Bronchial epithelial cell (primary cell): ENCODE results near the gene CAMK4. TPM values are rescaled to one million over a fixed set of nuclear protein-coding genes. Genes with fewer than 3 reads are reported as not detected.

Source experiments
- DNase-seq: peaks from one replicate; pipeline ENCODE4 v3.0.0-alpha.2; 2010; ENCODE audit warnings: low read depth
- FAIRE-seq: peaks from 2 replicates; lab custom pipeline; 2011; peaks lifted over from hg19 to GRCh38; lab: Jason Lieb, UNC
- H3K27me3 ChIP-seq: 2 replicates; pipeline ENCODE4 v1.5.1; 2011; ENCODE audit warnings: low read length; ENCODE audit not compliant: control insufficient read depth, insufficient read depth
- H3K36me3 ChIP-seq: 2 replicates; pipeline ENCODE4 v1.5.1; 2011; ENCODE audit warnings: low read length; ENCODE audit not compliant: control insufficient read depth, insufficient read depth
- H3K4me3 ChIP-seq: 2 replicates; pipeline ENCODE4 v1.5.1; 2011; ENCODE audit warnings: mild to moderate bottlenecking, low read depth, low read length, control low read depth
- CTCF ChIP-seq: IDR thresholded peaks from 2 replicates; pipeline ENCODE4 v1.5.1; 2011; ENCODE audit warnings: mild to moderate bottlenecking, moderate library complexity, low read length, control low read depth, inconsistent platforms; ENCODE audit not compliant: insufficient read depth, severe bottlenecking
- total RNA-seq: library from RNA; depleted of rRNA; stranded (reverse); fragments of >200 nt; gene quantifications from 2 replicates; pipeline ENCODE4 v1.2.1, GENCODE V29; 2014

CAMK4 gene
- total RNA-seq, 1 donor from 2014 or later, result 0.26 TPM

DNA sequence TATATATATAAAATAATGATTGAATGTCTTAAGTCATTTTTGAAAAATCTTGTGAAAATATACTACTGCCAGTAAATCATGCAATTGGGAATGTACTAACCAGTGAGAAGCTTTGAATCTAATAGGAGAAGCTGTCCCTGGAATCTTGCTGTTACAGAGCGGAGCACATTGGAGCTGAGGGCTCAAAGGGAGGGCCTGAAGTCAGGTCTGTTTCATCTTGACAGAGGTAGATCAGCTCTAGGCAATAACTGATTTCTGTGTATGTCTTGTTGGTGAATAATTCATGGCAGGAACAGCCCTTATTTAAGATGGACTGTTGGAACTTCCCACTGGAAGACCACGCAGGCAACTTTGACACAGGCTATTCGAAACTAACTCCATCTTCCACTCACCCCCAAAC, 17.5 kb downstream of the CAMK4 start:
- H3K36me3 ChIP-seq, result no peaks in the 10 kb centered on the region
- no peak for TF ChIP-seq CTCF

DNA sequence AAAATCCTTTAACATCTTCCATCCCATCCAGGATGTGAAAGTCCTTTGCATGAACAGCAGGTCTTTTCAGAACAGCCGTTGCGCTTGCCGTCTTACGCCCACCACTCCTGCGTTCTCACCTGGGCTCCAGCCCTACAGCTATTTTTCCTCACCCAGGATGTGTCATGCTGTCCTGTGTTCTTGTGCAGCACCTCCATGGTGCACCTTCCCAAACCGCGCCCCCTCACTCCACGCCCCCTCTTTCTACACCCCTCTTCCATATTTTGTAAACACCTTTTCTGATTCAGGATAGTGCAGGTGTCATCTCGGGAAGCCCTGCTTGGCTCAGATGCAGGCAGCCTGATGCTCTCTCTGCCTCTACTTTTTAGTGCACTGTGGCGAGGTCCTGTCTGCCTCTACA, 18.4 kb downstream of the CAMK4 start:
- no peaks in the 10 kb centered on the region for H3K36me3 ChIP-seq
- FAIRE-seq (no peak), DNase-seq (no peak)
- H3K27me3 ChIP-seq, result no peaks in the 10 kb centered on the region
- no peak overlapping the region for H3K4me3 ChIP-seq
- no peak for TF ChIP-seq CTCF

More for the DNA sequence above, 17.5 kb downstream of the CAMK4 start:
- FAIRE-seq (no peak), DNase-seq (no peak)
- Histone ChIP-seq H3K27me3 (no peaks in the 10 kb centered on the region), H3K4me3 (no peak overlapping the region)

- no peak for TF ChIP-seq CTCF
- DNase-seq, result no peak
- no peaks in the 10 kb centered on the region for H3K36me3 ChIP-seq
- no peak overlapping the region for H3K4me3 ChIP-seq
- FAIRE-seq, result no peak
- no peaks in the 10 kb centered on the region for H3K27me3 ChIP-seq
These were observed 19.1 kb downstream of the CAMK4 start for GRCh38 chr5:111243318-111243717.

DNA sequence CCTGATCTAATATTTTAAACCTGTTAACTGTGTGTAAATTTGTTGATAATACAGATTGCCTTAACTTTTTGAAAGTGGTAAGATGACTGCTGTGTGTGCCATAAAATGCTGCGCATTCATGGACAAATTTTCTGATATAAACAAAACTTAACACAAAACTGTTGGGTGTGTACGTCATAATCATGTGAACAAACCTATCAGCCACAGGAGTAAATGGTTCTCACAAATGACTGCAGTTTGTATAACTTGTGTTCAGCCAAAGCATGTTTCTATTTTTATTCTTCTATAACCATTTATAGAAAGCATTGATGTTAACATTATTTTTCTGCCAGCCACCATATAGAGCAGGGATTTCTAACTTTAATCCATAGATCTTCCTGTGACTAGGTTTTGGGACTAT, 21.5 kb downstream of the CAMK4 start:
- no peak for TF ChIP-seq CTCF
- no peaks in the 10 kb centered on the region for H3K36me3 ChIP-seq
- FAIRE-seq, result no peak
- no peaks in the 10 kb centered on the region for H3K27me3 ChIP-seq
- DNase-seq, result no peak
- H3K4me3 ChIP-seq, result no peak overlapping the region

DNA sequence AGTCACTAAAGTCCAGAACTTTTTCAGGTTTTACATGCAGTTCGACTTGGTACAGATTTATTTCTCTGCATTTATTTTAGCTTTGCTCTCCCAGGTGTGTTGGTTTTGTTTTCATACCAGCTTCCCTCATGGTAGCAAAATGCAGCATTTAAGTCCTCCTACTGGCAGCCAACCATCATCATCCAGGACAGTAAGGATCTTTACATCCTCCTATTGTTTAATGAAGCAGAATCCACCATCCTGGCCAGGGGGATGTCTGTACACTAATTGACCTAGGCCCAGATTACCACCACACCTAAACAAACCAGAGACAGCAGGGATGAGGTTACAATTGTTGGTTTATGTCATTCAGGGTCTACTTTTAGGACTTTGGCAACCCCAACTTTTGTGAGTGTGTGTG, 22.3 kb downstream of the CAMK4 start:
- DNase-seq (no peak), FAIRE-seq (no peak)
- no peak for TF ChIP-seq CTCF
- no peaks in the 10 kb centered on the region for H3K27me3 ChIP-seq
- H3K4me3 ChIP-seq, result no peak overlapping the region
- no peaks in the 10 kb centered on the region for H3K36me3 ChIP-seq

GRCh38 chr5:111248571-111248970, 24.4 kb downstream of the CAMK4 start:
- no peaks in the 10 kb centered on the region for H3K27me3 ChIP-seq
- no peak for TF ChIP-seq CTCF
- H3K36me3 ChIP-seq, result no peaks in the 10 kb centered on the region
- DNase-seq (no peak), FAIRE-seq (no peak)
- H3K4me3 ChIP-seq, result no peak overlapping the region
